ENCODE data around the gene TGFBRAP1.

DNA sequence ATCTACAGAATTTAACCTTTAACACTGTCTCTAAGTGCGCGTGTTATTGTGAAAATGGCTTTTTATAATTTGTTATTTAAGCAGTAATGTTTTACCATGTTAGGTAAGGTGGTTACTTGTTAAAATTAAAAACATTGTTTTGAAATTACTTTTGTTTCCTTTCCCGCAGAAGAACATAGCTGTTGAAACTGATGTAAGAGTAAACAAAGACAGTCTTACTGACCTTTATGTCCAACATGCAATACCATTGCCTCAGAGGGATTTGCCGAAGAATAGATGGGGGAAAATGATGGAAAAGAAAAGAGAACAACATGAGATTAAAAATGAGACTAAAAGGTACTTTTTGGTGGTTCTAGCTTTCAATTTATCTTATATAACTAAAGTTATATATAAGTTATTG, 9.9 kb upstream of the TGFBRAP1 start:
- TF ChIP-seq ELF4 (IDR thresholded peaks at IDR 0.05) (no peak), SP1 (IDR thresholded peaks at IDR 0.05) (no peak), L3MBTL2 (conservative IDR thresholded peaks at IDR 0.05) (no peak), LEF1 (IDR thresholded peaks at IDR 0.05; ENCODE audit: borderline replicate concordance) (no peak), BHLHE40 (IDR thresholded peaks at IDR 0.05; ENCODE audit: borderline replicate concordance) (no peak), NFRKB (IDR thresholded peaks at IDR 0.05) (no peak), FOXA1 (IDR thresholded peaks at IDR 0.05) (no peak)

All from HEK293T (cell line).